SK-N-SH treated with all-trans-retinoic acid at 6 μM for 48 hours (cell line): ENCODE data around the gene MAP3K20.

Experiments used
- ATAC-seq: fragments of 200-7000 bp; cut with Tn5 transposase; 3 replicates; pipeline ENCODE4 v1.9.1; 2020; ENCODE audit warnings: mild to moderate bottlenecking, moderate library complexity
- ARNTL ChIP-seq: fragments of 450-650 bp; formaldehyde crosslinking; IDR thresholded peaks from 2 replicates; pipeline ENCODE4 v1.5.0; 2020; ENCODE audit warnings: low read depth, mild to moderate bottlenecking, moderate library complexity, borderline replicate concordance
- BACH2 ChIP-seq: fragments of 250-450 bp; sonication (Bioruptor Pico); IDR thresholded peaks from 2 replicates; pipeline ENCODE4 v1.9.0; 2021; ENCODE audit warnings: mild to moderate bottlenecking, borderline replicate concordance
- CSDC2 ChIP-seq: fragments of 250-450 bp; sonication (Bioruptor Pico); IDR thresholded peaks from 2 replicates; pipeline ENCODE4 v1.5.0; 2020; ENCODE audit warnings: mild to moderate bottlenecking, moderate library complexity
- ESRRG ChIP-seq: fragments of 250-450 bp; sonication (Bioruptor Pico); IDR thresholded peaks from 2 replicates; pipeline ENCODE4 v1.6.1; 2021; ENCODE audit warnings: mild to moderate bottlenecking
- ISL1 ChIP-seq: fragments of 250-450 bp; sonication (Bioruptor Pico); IDR thresholded peaks from 2 replicates; pipeline ENCODE4 v2.1.2; 2022; ENCODE audit warnings: mild to moderate bottlenecking, moderate library complexity
- OSR1 ChIP-seq: fragments of 250-450 bp; sonication (Bioruptor Pico); IDR thresholded peaks from 2 replicates; pipeline ENCODE4 v1.8.0; 2022; ENCODE audit warnings: moderate library complexity, mild to moderate bottlenecking, inconsistent platforms
- PPARA ChIP-seq: fragments of 250-450 bp; sonication (Bioruptor Pico); IDR thresholded peaks from 2 replicates; pipeline ENCODE4 v1.5.0; 2020; ENCODE audit warnings: mild to moderate bottlenecking, borderline replicate concordance
- RARB ChIP-seq: fragments of 250-450 bp; sonication (Bioruptor Pico); IDR thresholded peaks from 2 replicates; pipeline ENCODE4 v1.8.0; 2021; ENCODE audit warnings: mild to moderate bottlenecking, moderate library complexity
- TCF4 ChIP-seq: fragments of 250-450 bp; sonication (Bioruptor Pico); IDR thresholded peaks from 2 replicates; pipeline ENCODE4 v1.8.0; 2021; ENCODE audit warnings: mild to moderate bottlenecking, moderate library complexity, borderline replicate concordance
- TOX ChIP-seq: fragments of 250-450 bp; sonication (Bioruptor Pico); IDR thresholded peaks from 2 replicates; pipeline ENCODE4 v1.8.0; 2021; ENCODE audit warnings: mild to moderate bottlenecking, moderate library complexity, borderline replicate concordance
- ZC3H10 ChIP-seq: fragments of 250-450 bp; sonication (Bioruptor Pico); IDR thresholded peaks from 2 replicates; pipeline ENCODE4 v1.5.1; 2021; ENCODE audit warnings: mild to moderate bottlenecking, moderate library complexity
- ZFP30 ChIP-seq: fragments of 450-650 bp; formaldehyde crosslinking; IDR thresholded peaks from 2 replicates; pipeline ENCODE4 v1.5.0; 2022; ENCODE audit warnings: mild to moderate bottlenecking, moderate library complexity
- ZNF565 ChIP-seq: fragments of 450-650 bp; formaldehyde crosslinking; conservative IDR thresholded peaks from 2 replicates; pipeline ENCODE4 v1.5.0; 2020; ENCODE audit warnings: low read depth, mild to moderate bottlenecking, moderate library complexity
- ZNF70 ChIP-seq: fragments of 450-650 bp; formaldehyde crosslinking; IDR thresholded peaks from 2 replicates; pipeline ENCODE4 v1.5.0; 2020; ENCODE audit warnings: mild to moderate bottlenecking, moderate library complexity
- TF ChIP-seq, protein P1 (sequence below): fragments of 250-450 bp; sonication (Bioruptor Pico); IDR thresholded peaks from 2 replicates; pipeline ENCODE4 v1.5.1; 2021; ENCODE audit warnings: mild to moderate bottlenecking, moderate library complexity
- TF ChIP-seq, protein P2 (sequence below): fragments of 250-450 bp; sonication (Bioruptor Pico); IDR thresholded peaks from 2 replicates; pipeline ENCODE4 v1.8.0; 2021; ENCODE audit warnings: low read depth, mild to moderate bottlenecking, moderate library complexity, borderline replicate concordance
- TF ChIP-seq, protein P3 (sequence below): fragments of 250-450 bp; sonication (Bioruptor Pico); IDR thresholded peaks from 2 replicates; pipeline ENCODE4 v1.5.0; 2020; ENCODE audit warnings: mild to moderate bottlenecking, moderate library complexity
- TF ChIP-seq, protein P4 (sequence below): fragments of 250-450 bp; sonication (Bioruptor Pico); IDR thresholded peaks from 2 replicates; pipeline ENCODE4 v1.8.0; 2020; ENCODE audit warnings: mild to moderate bottlenecking, moderate library complexity, borderline replicate concordance

The MAP3K20 gene

DNA sequence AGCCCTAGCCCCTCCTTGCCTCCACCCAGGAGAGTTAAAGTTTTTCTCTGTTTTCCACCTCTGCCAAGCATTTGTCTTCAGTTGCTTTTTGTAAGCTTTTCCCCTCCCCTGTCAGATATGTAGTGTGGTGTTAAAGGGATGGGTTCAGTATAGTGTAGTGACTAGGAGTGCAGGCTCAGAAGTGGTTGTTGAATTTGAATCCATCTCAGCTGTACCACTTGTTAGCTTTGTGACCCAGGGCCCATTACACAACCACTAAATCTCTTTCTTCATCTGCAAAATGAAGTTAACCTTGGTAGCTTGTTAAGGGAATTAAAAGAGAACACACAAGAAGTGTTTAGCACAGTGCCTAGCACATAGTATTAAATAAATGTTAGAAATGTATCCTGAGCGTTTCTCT lies 56.9 kb downstream of the MAP3K20 start:
- TF ChIP-seq ZFP30 (CRISPR knock-in tag) = no peak
- TF ChIP-seq TCF4 = no peak
- no peak for TF ChIP-seq ZNF70
- no peak for TF ChIP-seq ARNTL (CRISPR knock-in tag)
- TF ChIP-seq ZNF565 (CRISPR knock-in tag) = no peak
- TF ChIP-seq ESRRG (CRISPR knock-in tag) = no peak
- no peak for TF ChIP-seq OSR1 (CRISPR knock-in tag)
- TF ChIP-seq RARB (CRISPR knock-in tag) = no peak

DNA sequence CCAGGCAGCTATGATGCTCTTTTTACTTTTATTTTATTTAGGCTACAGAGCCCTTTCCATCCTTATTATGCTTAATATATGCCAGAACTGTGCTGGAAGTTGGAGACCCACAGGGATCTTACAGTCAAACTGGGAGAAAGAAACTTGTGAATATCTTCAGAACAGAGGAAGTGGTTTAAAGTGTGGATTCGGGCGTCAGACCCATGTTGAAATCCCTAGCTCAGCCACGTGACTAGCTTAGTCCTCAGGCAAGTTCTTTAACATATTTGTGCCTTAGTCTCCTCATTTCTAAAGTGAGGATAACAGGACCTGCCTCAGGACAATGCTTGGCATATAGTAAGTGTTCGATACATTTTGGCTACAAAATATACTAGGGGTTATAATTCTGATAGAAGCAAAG lies 59.1 kb downstream of the MAP3K20 start:
- ATAC-seq = no peak
- TF ChIP-seq, protein P1, sequence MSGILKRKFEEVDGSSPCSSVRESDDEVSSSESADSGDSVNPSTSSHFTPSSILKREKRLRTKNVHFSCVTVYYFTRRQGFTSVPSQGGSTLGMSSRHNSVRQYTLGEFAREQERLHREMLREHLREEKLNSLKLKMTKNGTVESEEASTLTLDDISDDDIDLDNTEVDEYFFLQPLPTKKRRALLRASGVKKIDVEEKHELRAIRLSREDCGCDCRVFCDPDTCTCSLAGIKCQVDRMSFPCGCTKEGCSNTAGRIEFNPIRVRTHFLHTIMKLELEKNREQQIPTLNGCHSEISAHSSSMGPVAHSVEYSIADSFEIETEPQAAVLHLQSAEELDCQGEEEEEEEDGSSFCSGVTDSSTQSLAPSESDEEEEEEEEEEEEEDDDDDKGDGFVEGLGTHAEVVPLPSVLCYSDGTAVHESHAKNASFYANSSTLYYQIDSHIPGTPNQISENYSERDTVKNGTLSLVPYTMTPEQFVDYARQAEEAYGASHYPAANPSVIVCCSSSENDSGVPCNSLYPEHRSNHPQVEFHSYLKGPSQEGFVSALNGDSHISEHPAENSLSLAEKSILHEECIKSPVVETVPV (CRISPR knock-in tag) = no peak
- TF ChIP-seq ZFP30 (CRISPR knock-in tag) (no peak), TCF4 (no peak), CSDC2 (CRISPR knock-in tag) (no peak), RARB (CRISPR knock-in tag) (no peak), BACH2 (CRISPR knock-in tag) (no peak)

More for the DNA sequence above, 56.9 kb downstream of the MAP3K20 start:
- no peak for ATAC-seq

DNA sequence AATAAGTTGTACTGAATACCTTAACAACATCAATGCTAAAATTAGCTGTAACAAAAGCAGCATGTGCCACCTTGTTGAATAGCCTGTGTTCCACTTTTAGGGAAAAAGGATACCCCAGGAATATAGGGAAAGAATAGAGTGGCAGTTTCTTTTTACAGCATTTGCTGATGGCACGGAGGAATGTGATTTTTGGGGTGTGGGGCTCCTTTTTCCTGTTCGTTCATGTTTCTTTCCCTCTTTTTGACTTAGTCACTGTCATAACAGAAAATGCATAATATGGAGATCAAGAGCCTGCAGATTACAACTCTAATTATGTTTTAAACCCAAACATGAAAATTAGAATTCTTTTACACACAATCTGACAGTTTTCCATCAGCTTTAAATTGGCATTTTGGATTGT lies 60.4 kb downstream of the MAP3K20 start:
- no peak for TF ChIP-seq ZNF565 (CRISPR knock-in tag)
- TF ChIP-seq, protein P2, sequence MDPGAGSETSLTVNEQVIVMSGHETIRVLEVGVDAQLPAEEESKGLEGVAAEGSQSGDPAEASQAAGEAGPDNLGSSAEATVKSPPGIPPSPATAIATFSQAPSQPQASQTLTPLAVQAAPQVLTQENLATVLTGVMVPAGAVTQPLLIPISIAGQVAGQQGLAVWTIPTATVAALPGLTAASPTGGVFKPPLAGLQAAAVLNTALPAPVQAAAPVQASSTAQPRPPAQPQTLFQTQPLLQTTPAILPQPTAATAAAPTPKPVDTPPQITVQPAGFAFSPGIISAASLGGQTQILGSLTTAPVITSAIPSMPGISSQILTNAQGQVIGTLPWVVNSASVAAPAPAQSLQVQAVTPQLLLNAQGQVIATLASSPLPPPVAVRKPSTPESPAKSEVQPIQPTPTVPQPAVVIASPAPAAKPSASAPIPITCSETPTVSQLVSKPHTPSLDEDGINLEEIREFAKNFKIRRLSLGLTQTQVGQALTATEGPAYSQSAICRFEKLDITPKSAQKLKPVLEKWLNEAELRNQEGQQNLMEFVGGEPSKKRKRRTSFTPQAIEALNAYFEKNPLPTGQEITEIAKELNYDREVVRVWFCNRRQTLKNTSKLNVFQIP (CRISPR knock-in tag) = no peak
- TF ChIP-seq, protein P3, sequence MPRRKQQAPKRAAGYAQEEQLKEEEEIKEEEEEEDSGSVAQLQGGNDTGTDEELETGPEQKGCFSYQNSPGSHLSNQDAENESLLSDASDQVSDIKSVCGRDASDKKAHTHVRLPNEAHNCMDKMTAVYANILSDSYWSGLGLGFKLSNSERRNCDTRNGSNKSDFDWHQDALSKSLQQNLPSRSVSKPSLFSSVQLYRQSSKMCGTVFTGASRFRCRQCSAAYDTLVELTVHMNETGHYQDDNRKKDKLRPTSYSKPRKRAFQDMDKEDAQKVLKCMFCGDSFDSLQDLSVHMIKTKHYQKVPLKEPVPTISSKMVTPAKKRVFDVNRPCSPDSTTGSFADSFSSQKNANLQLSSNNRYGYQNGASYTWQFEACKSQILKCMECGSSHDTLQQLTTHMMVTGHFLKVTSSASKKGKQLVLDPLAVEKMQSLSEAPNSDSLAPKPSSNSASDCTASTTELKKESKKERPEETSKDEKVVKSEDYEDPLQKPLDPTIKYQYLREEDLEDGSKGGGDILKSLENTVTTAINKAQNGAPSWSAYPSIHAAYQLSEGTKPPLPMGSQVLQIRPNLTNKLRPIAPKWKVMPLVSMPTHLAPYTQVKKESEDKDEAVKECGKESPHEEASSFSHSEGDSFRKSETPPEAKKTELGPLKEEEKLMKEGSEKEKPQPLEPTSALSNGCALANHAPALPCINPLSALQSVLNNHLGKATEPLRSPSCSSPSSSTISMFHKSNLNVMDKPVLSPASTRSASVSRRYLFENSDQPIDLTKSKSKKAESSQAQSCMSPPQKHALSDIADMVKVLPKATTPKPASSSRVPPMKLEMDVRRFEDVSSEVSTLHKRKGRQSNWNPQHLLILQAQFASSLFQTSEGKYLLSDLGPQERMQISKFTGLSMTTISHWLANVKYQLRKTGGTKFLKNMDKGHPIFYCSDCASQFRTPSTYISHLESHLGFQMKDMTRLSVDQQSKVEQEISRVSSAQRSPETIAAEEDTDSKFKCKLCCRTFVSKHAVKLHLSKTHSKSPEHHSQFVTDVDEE (CRISPR knock-in tag) = no peak
- TF ChIP-seq ZC3H10 (CRISPR knock-in tag) = no peak
- TF ChIP-seq, protein P4, sequence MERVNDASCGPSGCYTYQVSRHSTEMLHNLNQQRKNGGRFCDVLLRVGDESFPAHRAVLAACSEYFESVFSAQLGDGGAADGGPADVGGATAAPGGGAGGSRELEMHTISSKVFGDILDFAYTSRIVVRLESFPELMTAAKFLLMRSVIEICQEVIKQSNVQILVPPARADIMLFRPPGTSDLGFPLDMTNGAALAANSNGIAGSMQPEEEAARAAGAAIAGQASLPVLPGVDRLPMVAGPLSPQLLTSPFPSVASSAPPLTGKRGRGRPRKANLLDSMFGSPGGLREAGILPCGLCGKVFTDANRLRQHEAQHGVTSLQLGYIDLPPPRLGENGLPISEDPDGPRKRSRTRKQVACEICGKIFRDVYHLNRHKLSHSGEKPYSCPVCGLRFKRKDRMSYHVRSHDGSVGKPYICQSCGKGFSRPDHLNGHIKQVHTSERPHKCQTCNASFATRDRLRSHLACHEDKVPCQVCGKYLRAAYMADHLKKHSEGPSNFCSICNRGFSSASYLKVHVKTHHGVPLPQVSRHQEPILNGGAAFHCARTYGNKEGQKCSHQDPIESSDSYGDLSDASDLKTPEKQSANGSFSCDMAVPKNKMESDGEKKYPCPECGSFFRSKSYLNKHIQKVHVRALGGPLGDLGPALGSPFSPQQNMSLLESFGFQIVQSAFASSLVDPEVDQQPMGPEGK (CRISPR knock-in tag) = no peak
- no peak for TF ChIP-seq ISL1 (CRISPR knock-in tag)
- TF ChIP-seq CSDC2 (CRISPR knock-in tag) = no peak
- no peak for TF ChIP-seq TOX (CRISPR knock-in tag)
- TF ChIP-seq TCF4 = no peak
- TF ChIP-seq, all 23 proteins: peak for 0
- no peak for ATAC-seq

DNA sequence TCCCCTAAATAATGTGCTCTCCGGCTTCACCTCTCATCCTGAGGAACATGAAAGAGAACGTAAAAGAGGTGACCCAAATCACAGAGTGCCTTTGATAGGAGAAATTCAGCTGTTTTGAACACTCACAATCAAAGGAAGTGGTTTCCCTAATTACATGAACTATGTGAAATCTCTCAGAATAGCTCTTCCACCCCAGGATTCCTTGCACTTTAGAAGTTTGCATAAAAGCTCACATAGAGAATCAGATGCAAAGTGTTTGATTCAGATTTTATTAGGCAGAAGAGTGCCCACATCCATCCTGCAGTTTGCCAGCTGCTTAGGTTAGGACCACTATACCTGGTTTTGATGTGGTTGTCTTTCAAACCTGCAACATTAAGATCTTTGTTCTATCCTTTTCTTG lies 61.0 kb downstream of the MAP3K20 start:
- TF ChIP-seq, protein P4 (CRISPR knock-in tag) = no peak
- TF ChIP-seq PPARA (no peak), ZNF70 (no peak), ZFP30 (CRISPR knock-in tag) (no peak)
- TF ChIP-seq, protein P3 (CRISPR knock-in tag) = no peak
- TF ChIP-seq, protein P1 (CRISPR knock-in tag) = no peak
- TF ChIP-seq, protein P2 (CRISPR knock-in tag) = no peak

More for the DNA sequence above, 61.0 kb downstream of the MAP3K20 start:
- ATAC-seq = peak; percentile 67
